Measurements from ENCODE around the gene CMSS1.

Gene CMSS1

GRCh38 chr3:99984668-99985067, 167.0 kb downstream of the CMSS1 start:
- ChIA-PET POLR2A (no interaction called here), CTCF (no interaction called here)
- Histone ChIP-seq H3K9me3 (ENCODE audit: control insufficient read depth, insufficient read depth, low read depth, low read length) (no peaks in the 10 kb centered on the region), H3K27ac (ENCODE audit: extremely low read depth, low read depth, low read length) (no peak overlapping the region), H3K4me1 (ENCODE audit: control insufficient read depth, insufficient read depth, low read length) (no peaks in the 10 kb centered on the region; the same call in 1 of the 2 replicates), H3K4me3 (ENCODE audit: low read depth, low read length) (no peak overlapping the region), H3K36me3 (ENCODE audit: control insufficient read depth in 2 of 2, insufficient read depth in 1 of 2, low read length in 2 of 2) (no peaks in the 10 kb centered on the region)
- TF ChIP-seq ZNF146 (tag by site-specific recombination; IDR thresholded peaks at IDR 0.05) (no peak), ZNF518A (tag by site-specific recombination; conservative IDR thresholded peaks at IDR 0.05; ENCODE audit: low read depth) (no peak), ZFP3 (tag by site-specific recombination; IDR thresholded peaks at IDR 0.05; ENCODE audit: low read depth) (no peak), ZNF658 (tag by site-specific recombination; IDR thresholded peaks at IDR 0.05) (no peak), ZNF704 (tag by site-specific recombination; IDR thresholded peaks at IDR 0.05) (no peak)

GRCh38 chr3:99990179-99990578, 172.5 kb downstream of the CMSS1 start:
- no peaks in the 10 kb centered on the region for H3K36me3 ChIP-seq (ENCODE audit: control insufficient read depth in 2 of 2, insufficient read depth in 1 of 2, low read length in 2 of 2)
- TF ChIP-seq HOXC10 (CRISPR knock-in tag; IDR thresholded peaks at IDR 0.05) = no peak
- no peak for TF ChIP-seq KLF1 (tag by site-specific recombination; IDR thresholded peaks at IDR 0.05)
- TF ChIP-seq KLF8 (tag by site-specific recombination; IDR thresholded peaks at IDR 0.05) = no peak
- no peak for TF ChIP-seq GLI2 (tag by site-specific recombination; IDR thresholded peaks at IDR 0.05; ENCODE audit: borderline replicate concordance, low read depth)
- no peak for TF ChIP-seq ZNF677 (tag by site-specific recombination; IDR thresholded peaks at IDR 0.05)
- no peak for TF ChIP-seq ZNF692 (tag by site-specific recombination; IDR thresholded peaks at IDR 0.05)
- TF ChIP-seq GLIS2 (tag by site-specific recombination; IDR thresholded peaks at IDR 0.05) = no peak
- no peak for TF ChIP-seq ZNF623 (tag by site-specific recombination; IDR thresholded peaks at IDR 0.05)
- TF ChIP-seq ZNF335 (tag by site-specific recombination; conservative IDR thresholded peaks at IDR 0.05) = no peak
- TF ChIP-seq ZNF214 (tag by site-specific recombination; IDR thresholded peaks at IDR 0.05; ENCODE audit: borderline replicate concordance) = no peak
- TF ChIP-seq YY1 (tag by site-specific recombination; IDR thresholded peaks at IDR 0.05) = no peak
- no peak for TF ChIP-seq ZNF510 (tag by site-specific recombination; IDR thresholded peaks at IDR 0.05; ENCODE audit: insufficient replicate concordance)
- no peak for TF ChIP-seq ZXDB (tag by site-specific recombination; IDR thresholded peaks at IDR 0.05)
- TF ChIP-seq SP7 (tag by site-specific recombination; IDR thresholded peaks at IDR 0.05) = no peak
- no peak for TF ChIP-seq ZNF280D (tag by site-specific recombination; IDR thresholded peaks at IDR 0.05)
- TF ChIP-seq ELK4 (IDR thresholded peaks at IDR 0.05; ENCODE audit: borderline replicate concordance, low read depth, low read length) = no peak
- no peak for TF ChIP-seq ZEB2 (tag by site-specific recombination; IDR thresholded peaks at IDR 0.05)
- TF ChIP-seq PRDM1 (tag by site-specific recombination; IDR thresholded peaks at IDR 0.05) = no peak
- no peak for TF ChIP-seq ZNF24 (tag by site-specific recombination; IDR thresholded peaks at IDR 0.05)
- CTCF ChIA-PET = no interaction called here
- POLR2A ChIA-PET = no interaction called here
- H3K4me3 ChIP-seq (ENCODE audit: low read depth, low read length) = no peak overlapping the region
- H3K9me3 ChIP-seq (ENCODE audit: control insufficient read depth, insufficient read depth, low read depth, low read length) = no peaks in the 10 kb centered on the region
- H3K4me1 ChIP-seq (ENCODE audit: control insufficient read depth, insufficient read depth, low read length) = no peaks in the 10 kb centered on the region
- no peak overlapping the region for H3K27ac ChIP-seq (ENCODE audit: extremely low read depth, low read depth, low read length)
